ENCODE measurements around the gene E2F6.

The E2F6 gene

DNA sequence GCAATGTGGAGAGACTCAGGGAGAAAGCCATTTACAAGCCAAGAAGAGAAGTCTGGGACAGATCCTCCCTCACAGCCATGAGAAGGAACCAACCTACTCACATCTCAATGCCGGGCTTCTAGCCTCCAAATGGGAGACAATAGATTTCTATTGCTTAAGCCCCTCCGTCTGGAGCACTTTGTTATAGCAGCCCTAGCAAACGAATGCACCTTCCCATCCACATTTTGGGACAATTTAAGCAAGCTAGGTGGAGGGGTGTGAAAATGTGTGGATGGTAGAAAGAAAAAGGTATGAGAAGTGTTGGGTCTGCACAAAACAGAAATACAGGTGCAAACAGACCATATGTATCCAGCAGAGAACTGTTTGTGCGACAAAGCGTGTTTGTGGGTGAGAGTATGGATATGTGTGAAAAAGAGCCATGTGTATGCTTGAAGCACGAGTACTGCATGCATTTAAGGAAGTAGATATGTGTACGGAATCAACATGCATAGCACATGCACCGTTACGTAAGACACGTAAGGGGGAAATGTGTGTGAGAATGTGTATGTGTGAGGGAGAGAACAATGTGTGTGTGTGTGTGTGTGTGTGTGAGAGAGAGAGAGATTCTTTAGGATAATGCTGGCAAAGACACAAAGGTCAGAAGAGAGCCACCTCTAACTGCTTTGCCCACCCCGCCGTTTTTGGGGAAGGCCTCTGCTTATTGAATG lies 13.1 kb upstream of the E2F6 start:
- Histone ChIP-seq H3K36me3 (no peaks in the 10 kb centered on the region), H3K9me3 (no peaks in the 10 kb centered on the region), H3K4me3 (no peak overlapping the region), H3K27me3 (peaks cover 0 to 41% of the 10 kb centered on the region in 2 donors), H3K27ac (no peak overlapping the region), H3K4me1 (peaks cover 0 to 16% (median 11%) of the 10 kb centered on the region in 4 donors)
- TF ChIP-seq, protein P1, sequence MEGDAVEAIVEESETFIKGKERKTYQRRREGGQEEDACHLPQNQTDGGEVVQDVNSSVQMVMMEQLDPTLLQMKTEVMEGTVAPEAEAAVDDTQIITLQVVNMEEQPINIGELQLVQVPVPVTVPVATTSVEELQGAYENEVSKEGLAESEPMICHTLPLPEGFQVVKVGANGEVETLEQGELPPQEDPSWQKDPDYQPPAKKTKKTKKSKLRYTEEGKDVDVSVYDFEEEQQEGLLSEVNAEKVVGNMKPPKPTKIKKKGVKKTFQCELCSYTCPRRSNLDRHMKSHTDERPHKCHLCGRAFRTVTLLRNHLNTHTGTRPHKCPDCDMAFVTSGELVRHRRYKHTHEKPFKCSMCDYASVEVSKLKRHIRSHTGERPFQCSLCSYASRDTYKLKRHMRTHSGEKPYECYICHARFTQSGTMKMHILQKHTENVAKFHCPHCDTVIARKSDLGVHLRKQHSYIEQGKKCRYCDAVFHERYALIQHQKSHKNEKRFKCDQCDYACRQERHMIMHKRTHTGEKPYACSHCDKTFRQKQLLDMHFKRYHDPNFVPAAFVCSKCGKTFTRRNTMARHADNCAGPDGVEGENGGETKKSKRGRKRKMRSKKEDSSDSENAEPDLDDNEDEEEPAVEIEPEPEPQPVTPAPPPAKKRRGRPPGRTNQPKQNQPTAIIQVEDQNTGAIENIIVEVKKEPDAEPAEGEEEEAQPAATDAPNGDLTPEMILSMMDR (IDR thresholded peaks at IDR 0.05), result no peak
- intact Hi-C loops (cut with DNase I; ENCODE audit: low total_unique reads), result loop anchor here (5.0 kb wide), 1 partner anchor 103 kb away; no protein-coding TSS in a partner anchor
- no peak for DNase-seq

DNA sequence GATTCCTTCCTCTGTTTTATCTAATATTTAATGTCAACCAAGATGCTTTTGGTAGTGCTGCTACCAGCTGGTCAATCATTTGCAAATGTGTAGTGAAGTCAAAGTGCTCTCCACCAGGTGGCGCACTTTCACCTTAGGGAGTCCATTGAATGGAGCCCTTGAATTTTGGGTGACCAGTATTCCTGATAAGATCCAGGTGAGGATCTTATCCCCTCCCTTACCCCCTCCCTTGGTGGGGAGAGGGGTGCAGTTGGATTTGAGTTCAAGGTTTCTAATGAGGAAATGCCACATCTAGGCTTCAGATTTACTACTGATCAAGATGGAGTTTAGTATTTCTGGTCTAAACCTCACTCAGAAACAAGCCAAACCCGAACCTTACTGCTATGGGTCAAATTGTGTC lies 12.0 kb upstream of the E2F6 start:
- Histone ChIP-seq H3K4me1 (peaks cover 0 to 10% (median 6%) of the 10 kb centered on the region in 4 donors), H3K27ac (no peak overlapping the region), H3K36me3 (no peaks in the 10 kb centered on the region), H3K9me3 (no peaks in the 10 kb centered on the region), H3K27me3 (peaks cover 0 to 33% of the 10 kb centered on the region in 2 donors), H3K4me3 (no peak overlapping the region)
- intact Hi-C loops (cut with DNase I; ENCODE audit: low total_unique reads), result loop anchor here (5.0 kb wide), 1 partner anchor 104 kb away; no protein-coding TSS in a partner anchor
- TF ChIP-seq, protein P1 (IDR thresholded peaks at IDR 0.05), result peak; percentile 78
- peak; percentile 90 to 93 for DNase-seq

DNA sequence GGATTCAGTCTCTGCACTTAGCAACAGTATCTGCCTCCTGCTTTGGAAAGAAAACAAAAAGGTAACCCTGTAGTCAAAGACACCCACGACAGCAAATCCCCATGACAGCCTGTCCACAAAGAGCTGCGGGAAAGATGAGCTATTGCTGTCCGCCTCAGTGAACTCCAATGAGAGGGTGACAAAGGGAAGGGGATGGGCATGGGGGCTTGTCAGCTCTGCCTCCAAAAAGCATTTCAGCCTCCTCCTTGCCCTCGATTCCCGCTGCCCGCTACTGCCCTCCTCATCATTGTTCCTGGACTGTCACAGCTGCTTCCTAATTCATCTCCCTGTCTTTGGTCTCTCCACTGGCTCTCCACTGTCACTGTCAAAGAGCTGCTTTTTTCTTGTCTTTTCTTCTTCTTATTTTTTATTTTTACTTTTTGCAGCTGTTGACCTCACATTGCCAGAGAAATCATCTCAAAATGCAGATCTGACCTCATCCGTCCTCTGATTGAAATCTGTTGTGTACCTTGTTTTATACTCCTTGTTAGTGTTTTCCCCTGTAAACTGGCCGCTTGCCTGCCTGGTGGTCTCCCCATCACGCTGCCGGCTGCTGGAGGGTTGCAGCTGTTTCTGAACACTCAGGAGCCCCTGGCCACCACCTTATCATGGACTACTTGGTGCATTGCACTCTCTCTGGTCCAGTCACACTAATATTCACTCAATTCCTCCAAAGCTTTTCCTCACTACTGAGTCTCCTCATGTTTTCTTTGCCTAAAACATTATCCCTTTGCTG lies 7.9 kb upstream of the E2F6 start:
- Histone ChIP-seq H3K27ac (no peak overlapping the region), H3K4me1 (no peaks in the 10 kb centered on the region)

DNA sequence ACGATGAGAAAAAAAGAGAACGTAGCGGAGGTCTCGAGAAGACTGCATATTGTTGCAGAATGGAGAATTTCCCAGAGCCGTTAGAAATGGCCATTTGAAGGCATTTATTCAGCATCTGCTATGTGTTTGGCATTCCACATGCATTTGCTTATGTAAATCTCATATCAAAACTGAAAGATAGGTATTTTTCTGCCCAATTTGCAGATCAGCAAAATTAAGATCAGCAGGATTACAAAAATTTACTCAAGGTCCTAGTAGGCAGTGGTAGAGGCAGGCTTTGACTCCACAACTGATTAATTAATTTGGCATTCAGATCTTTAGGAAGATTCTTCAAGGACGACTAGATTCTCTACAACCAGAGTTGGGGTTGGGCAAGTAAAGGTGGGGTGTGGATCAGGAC lies 1.8 kb upstream of the E2F6 start:
- H3K36me3 ChIP-seq, result peaks cover 0 to 6% (median 0%) of the 10 kb centered on the region in 3 donors
- no peaks in the 10 kb centered on the region for H3K27me3 ChIP-seq
- TF ChIP-seq, protein P1 (IDR thresholded peaks at IDR 0.05), result no peak
- DNase-seq, result no peak
- H3K27ac ChIP-seq, result no peak overlapping the region
- intact Hi-C loops (cut with DNase I; ENCODE audit: low total_unique reads), result loop anchor here (10.0 kb wide), 1 partner anchor 277 kb away; the partner anchor contains the start of gene LPIN1
- peaks cover 0 to 34% (median 19%) of the 10 kb centered on the region in 4 donors for H3K4me1 ChIP-seq
- no peaks in the 10 kb centered on the region for H3K9me3 ChIP-seq
- no peak overlapping the region for H3K4me3 ChIP-seq

More for the DNA sequence above, 7.9 kb upstream of the E2F6 start:
- no peak for DNase-seq
- Histone ChIP-seq H3K4me3 (no peak overlapping the region), H3K36me3 (no peaks in the 10 kb centered on the region), H3K27me3 (peaks cover 0 to 7% of the 10 kb centered on the region in 2 donors), H3K9me3 (no peaks in the 10 kb centered on the region)
- TF ChIP-seq, protein P1 (IDR thresholded peaks at IDR 0.05), result no peak
- intact Hi-C loops (cut with DNase I; ENCODE audit: low total_unique reads), result no loop called here

DNA sequence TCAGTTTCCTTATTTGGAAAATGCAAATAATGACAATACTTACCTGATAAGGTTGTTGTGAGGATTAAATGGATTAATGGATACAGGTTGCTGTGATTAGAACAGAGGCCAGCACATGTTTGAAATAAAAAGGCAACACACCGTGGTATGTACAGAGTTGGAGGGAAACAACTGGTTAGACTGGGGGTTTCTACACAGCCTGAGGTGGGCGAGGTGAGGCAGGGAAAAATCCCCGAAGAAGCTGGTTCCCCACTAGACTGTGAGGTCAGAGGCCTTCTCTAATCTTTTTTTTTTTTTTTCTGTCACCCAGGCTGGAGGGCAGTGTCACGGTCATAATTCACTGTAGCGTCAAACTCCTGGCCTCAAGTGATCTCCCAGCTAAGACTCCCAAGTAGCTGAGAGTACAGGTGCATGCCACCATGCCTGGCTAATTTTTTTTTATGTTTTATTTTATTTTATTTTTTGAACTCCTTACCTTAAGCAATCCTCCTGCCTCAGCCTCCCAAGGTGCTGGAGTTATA lies 1.2 kb upstream of the E2F6 start:
- intact Hi-C loops (cut with DNase I; ENCODE audit: low total_unique reads), result loop anchor here (10.0 kb wide), 1 partner anchor 278 kb away; the partner anchor contains the start of gene LPIN1
- DNase-seq, result no peak
- Histone ChIP-seq H3K36me3 (peaks cover 0 to 6% (median 0%) of the 10 kb centered on the region in 3 donors), H3K27ac (no peak overlapping the region), H3K27me3 (no peaks in the 10 kb centered on the region), H3K9me3 (no peaks in the 10 kb centered on the region), H3K4me1 (peaks cover 0 to 39% (median 22%) of the 10 kb centered on the region in 4 donors), H3K4me3 (no peak overlapping the region)
- TF ChIP-seq, protein P1 (IDR thresholded peaks at IDR 0.05), result no peak

All from tibial artery (tissue), 4 donors.